GM08714 (cell line): ENCODE measurements around the gene ELOVL2.

Experiments
- H3K4me3 ChIP-seq: fragments of 200-500 bp; sonication (Bioruptor generic); 2 replicates; pipeline ENCODE4 v1.5.1; 2014; ENCODE audit warnings: mild to moderate bottlenecking, low read length, inconsistent platforms
- ZNF274 ChIP-seq: IDR thresholded peaks from 2 replicates; pipeline ENCODE4 v1.6.1; 2012; ENCODE audit warnings: mild to moderate bottlenecking, low read depth, low read length

The ELOVL2 gene

GRCh38 chr6:11042025-11042749, 1.9 kb downstream of the ELOVL2 start:
- H3K4me3 ChIP-seq: no peak overlapping the region
- no peak for TF ChIP-seq ZNF274

- TF ChIP-seq ZNF274: no peak
- H3K4me3 ChIP-seq: no peak overlapping the region
Measured at GRCh38 chr6:11040134-11040533, 4.0 kb downstream of the ELOVL2 start.

- H3K4me3 ChIP-seq: no peak overlapping the region
Measured at GRCh38 chr6:11039040-11039439, 5.1 kb downstream of the ELOVL2 start.

GRCh38 chr6:11036977-11037430, 7.1 kb downstream of the ELOVL2 start:
- no peak overlapping the region for H3K4me3 ChIP-seq
- TF ChIP-seq ZNF274: no peak

More at GRCh38 chr6:11039040-11039439, 5.1 kb downstream of the ELOVL2 start:
- TF ChIP-seq ZNF274: no peak

- no peak overlapping the region for H3K4me3 ChIP-seq
- no peak for TF ChIP-seq ZNF274
Measured at GRCh38 chr6:11036351-11036740, 7.8 kb downstream of the ELOVL2 start.

GRCh38 chr6:11035616-11036350, 8.3 kb downstream of the ELOVL2 start:
- H3K4me3 ChIP-seq: no peak overlapping the region
- no peak for TF ChIP-seq ZNF274

GRCh38 chr6:11033825-11034224, 10.3 kb downstream of the ELOVL2 start:
- no peak for TF ChIP-seq ZNF274
- H3K4me3 ChIP-seq: no peak overlapping the region

- no peak for TF ChIP-seq ZNF274
Measured at GRCh38 chr6:11030904-11031303, 13.2 kb downstream of the ELOVL2 start.

GRCh38 chr6:11028959-11029358, 15.1 kb downstream of the ELOVL2 start:
- no peak overlapping the region for H3K4me3 ChIP-seq
- no peak for TF ChIP-seq ZNF274

More at GRCh38 chr6:11030904-11031303, 13.2 kb downstream of the ELOVL2 start:
- no peak overlapping the region for H3K4me3 ChIP-seq

- no peak overlapping the region for H3K4me3 ChIP-seq
- TF ChIP-seq ZNF274: no peak
Measured at GRCh38 chr6:11027565-11028110, 16.5 kb downstream of the ELOVL2 start.

- H3K4me3 ChIP-seq: peak overlapping the region; percentile 20; the same call in 1 of the 2 replicates
Measured at GRCh38 chr6:11025921-11026635, 18.0 kb downstream of the ELOVL2 start.

GRCh38 chr6:11025130-11025529, 19.0 kb downstream of the ELOVL2 start:
- H3K4me3 ChIP-seq: no peak overlapping the region
- TF ChIP-seq ZNF274: no peak

More at GRCh38 chr6:11025921-11026635, 18.0 kb downstream of the ELOVL2 start:
- TF ChIP-seq ZNF274: no peak

GRCh38 chr6:11023032-11023431, 21.1 kb downstream of the ELOVL2 start:
- H3K4me3 ChIP-seq: no peak overlapping the region
- no peak for TF ChIP-seq ZNF274

- no peak for TF ChIP-seq ZNF274
- no peak overlapping the region for H3K4me3 ChIP-seq
Measured at GRCh38 chr6:11021714-11022113, 22.4 kb downstream of the ELOVL2 start.
